ENCODE data around the gene IP6K1.
"Not testable (repeated sequence)": the region's sequence is repeated elsewhere in the genome, so short reads cannot be mapped to it uniquely, and the experiment has no call there.

Gene IP6K1

GRCh38 chr3:49761661-49762060 is 24.7 kb downstream of the IP6K1 start:
- DNase-seq = no peak

GRCh38 chr3:49759226-49759625 is 27.1 kb downstream of the IP6K1 start:
- DNase-seq = no peak

- no peak for DNase-seq
Observed at GRCh38 chr3:49757197-49757596, 29.1 kb downstream of the IP6K1 start.

- no peak for DNase-seq
Observed at GRCh38 chr3:49756036-49756435, 30.3 kb downstream of the IP6K1 start.

- DNase-seq = no peak
Observed at GRCh38 chr3:49754536-49754935, 31.8 kb downstream of the IP6K1 start.

GRCh38 chr3:49751501-49751900 is 34.8 kb downstream of the IP6K1 start:
- no peak for DNase-seq

- no peak for DNase-seq
Observed at GRCh38 chr3:49750056-49750455, 36.3 kb downstream of the IP6K1 start.

GRCh38 chr3:49748874-49749273 is 37.5 kb downstream of the IP6K1 start:
- DNase-seq = not testable (repeated sequence)

GRCh38 chr3:49747792-49748480 is 38.4 kb downstream of the IP6K1 start:
- no peak for DNase-seq

- DNase-seq = no peak
Observed at GRCh38 chr3:49745986-49746385, 40.4 kb downstream of the IP6K1 start.

GRCh38 chr3:49740427-49740826 is 45.9 kb downstream of the IP6K1 start:
- DNase-seq = no peak

- DNase-seq = no peak
Observed at GRCh38 chr3:49738067-49738713, 48.2 kb downstream of the IP6K1 start.

- DNase-seq = no peak
Observed at GRCh38 chr3:49734752-49735151, 51.6 kb downstream of the IP6K1 start.

- no peak for DNase-seq
Observed at GRCh38 chr3:49733551-49733950, 52.8 kb downstream of the IP6K1 start.

GRCh38 chr3:49732597-49732996 is 53.7 kb downstream of the IP6K1 start:
- DNase-seq = no peak

- peak; percentile 61 for DNase-seq
Observed at GRCh38 chr3:49729966-49730609, 56.3 kb downstream of the IP6K1 start.

- DNase-seq = no peak
Observed at GRCh38 chr3:49727924-49728361, 58.4 kb downstream of the IP6K1 start.

- no peak for DNase-seq
Observed at GRCh38 chr3:49727154-49727923, 59.0 kb downstream of the IP6K1 start.

GRCh38 chr3:49725906-49726681 is 60.2 kb downstream of the IP6K1 start:
- DNase-seq = no peak

GRCh38 chr3:49724586-49724985 is 61.8 kb downstream of the IP6K1 start:
- no peak for DNase-seq

GRCh38 chr3:49723628-49724551 is 62.5 kb downstream of the IP6K1 start, which contains the start of gene GMPPB:
Gene GMPPB, minus strand, starts transcription at chr3:49723951. Its CDS starts 225 bp downstream, at chr3:49723726.
- DNase-seq = peak; percentile 96
